HG03469 (cell line): ENCODE results near the gene SETD5.

Experiments
- ATAC-seq: cut with Tn5 transposase; IDR thresholded peaks from one replicate; pipeline ENCODE4 v1.9.1; 2021; ENCODE audit warnings: mild to moderate bottlenecking, moderate library complexity, moderate number of reproducible peaks; ENCODE audit not compliant: unreplicated experiment

The SETD5 gene, protein sequence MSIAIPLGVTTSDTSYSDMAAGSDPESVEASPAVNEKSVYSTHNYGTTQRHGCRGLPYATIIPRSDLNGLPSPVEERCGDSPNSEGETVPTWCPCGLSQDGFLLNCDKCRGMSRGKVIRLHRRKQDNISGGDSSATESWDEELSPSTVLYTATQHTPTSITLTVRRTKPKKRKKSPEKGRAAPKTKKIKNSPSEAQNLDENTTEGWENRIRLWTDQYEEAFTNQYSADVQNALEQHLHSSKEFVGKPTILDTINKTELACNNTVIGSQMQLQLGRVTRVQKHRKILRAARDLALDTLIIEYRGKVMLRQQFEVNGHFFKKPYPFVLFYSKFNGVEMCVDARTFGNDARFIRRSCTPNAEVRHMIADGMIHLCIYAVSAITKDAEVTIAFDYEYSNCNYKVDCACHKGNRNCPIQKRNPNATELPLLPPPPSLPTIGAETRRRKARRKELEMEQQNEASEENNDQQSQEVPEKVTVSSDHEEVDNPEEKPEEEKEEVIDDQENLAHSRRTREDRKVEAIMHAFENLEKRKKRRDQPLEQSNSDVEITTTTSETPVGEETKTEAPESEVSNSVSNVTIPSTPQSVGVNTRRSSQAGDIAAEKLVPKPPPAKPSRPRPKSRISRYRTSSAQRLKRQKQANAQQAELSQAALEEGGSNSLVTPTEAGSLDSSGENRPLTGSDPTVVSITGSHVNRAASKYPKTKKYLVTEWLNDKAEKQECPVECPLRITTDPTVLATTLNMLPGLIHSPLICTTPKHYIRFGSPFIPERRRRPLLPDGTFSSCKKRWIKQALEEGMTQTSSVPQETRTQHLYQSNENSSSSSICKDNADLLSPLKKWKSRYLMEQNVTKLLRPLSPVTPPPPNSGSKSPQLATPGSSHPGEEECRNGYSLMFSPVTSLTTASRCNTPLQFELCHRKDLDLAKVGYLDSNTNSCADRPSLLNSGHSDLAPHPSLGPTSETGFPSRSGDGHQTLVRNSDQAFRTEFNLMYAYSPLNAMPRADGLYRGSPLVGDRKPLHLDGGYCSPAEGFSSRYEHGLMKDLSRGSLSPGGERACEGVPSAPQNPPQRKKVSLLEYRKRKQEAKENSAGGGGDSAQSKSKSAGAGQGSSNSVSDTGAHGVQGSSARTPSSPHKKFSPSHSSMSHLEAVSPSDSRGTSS (N-terminal part only)

DNA sequence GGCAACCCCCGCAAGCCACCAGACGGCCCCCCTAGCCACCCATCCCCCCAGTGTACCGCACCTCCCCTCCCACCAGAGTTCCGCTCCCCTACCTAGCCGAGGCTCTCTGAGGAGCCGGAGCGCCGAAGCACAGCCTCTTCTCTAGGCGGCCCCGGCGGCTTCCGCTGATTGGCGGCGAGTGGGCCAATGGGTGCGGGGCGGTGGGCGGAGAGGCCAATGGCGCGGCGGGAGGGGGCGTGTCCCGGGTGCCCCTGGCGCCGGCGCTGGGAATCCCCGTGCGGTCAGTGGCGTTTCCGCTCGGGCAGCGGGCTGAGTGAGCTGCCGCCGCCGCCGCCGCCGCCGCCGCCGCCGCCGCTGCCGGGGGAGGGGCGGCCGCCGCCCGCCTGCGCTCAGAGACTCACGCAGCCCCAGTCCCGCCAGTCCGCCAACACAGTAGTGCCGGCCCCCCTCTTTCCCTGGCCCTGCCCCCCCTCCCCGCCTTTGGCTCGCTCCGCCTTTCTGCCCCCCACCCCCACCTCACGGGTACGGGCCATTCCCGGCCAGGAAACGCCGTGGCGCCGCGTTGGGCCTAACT, at the start of gene SETD5:
SETD5 (plus strand) TSS at position 284 of the 574 bp plus-strand sequence. CDS start 31,324 bp downstream, outside the sequence.
- ATAC-seq: peak; percentile 29

DNA sequence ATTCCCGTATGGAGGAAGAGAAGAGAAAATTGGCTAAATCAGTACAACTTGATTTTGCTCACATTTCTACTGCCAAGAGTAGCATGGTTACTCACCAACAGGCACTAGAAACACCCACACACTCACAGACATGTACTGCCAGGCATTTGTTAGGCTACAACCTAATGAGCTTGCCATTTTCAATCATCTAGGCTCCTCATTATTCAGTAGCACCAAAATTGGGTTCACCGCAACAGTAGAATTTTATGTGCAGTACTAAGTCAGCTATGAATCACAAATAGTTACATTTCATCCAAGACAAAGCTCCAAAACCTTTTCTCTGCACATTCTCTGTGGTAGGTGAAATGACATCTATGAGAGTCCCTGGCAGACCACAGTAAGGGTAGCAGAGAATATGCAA, 49.5 kb upstream of the SETD5 start:
- ATAC-seq: no peak

DNA sequence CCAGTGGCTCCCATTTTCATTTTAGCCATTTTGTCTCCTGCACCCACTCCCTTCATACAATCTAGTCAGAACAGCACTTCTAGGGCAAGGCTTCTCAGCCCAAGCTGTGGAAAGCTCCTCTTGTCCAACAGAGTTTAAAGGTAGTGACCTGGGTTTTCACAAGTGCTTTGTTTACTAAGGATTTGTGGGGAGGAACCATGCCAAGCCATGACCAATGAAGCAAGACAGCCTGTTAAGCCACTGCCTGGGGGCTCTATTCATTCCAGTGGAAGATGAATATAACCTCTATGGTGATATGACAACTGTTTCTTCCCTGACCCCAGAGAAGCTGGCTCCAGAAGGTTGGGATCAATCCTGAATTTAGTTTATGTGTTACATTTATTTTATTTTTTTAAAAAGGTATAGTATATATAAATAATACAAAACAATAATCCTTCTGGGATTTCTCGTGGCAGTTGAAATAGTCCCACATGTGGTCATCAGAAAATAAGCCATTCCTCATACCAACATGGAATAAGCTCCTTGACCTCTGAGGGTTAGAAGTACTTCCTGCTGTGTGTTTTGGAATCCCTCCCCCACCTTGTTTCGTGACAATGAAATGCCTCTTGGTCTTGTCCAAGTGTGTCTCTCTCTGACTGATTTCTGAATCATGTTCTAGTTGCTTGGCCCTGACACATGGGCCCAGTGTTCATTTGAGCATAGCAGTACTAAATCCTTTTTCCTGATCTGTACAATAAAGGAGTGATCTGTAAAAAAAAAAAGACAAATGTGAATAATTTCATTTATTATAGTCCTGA, 47.9 kb upstream of the SETD5 start:
- no peak for ATAC-seq

DNA sequence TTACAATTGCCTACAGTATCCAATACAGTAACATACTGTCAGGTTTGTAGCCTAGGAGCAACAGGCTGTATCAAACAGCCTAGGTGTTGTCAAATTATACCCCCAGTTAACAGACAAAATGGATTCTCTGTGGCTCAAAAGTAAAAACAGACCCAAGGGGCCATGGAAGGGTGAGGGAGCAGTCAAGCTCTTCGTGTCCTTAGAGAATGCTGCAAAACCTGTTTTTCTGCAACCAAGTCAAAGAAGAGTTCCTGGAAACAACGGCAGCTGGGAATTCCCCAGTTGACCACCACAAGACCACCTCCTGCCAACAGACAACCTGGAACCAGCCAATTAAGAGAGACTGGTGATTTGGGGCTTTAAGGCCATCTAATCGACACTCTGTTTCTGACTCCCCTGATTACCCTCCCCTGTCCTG, 45.7 kb upstream of the SETD5 start:
- ATAC-seq: no peak

DNA sequence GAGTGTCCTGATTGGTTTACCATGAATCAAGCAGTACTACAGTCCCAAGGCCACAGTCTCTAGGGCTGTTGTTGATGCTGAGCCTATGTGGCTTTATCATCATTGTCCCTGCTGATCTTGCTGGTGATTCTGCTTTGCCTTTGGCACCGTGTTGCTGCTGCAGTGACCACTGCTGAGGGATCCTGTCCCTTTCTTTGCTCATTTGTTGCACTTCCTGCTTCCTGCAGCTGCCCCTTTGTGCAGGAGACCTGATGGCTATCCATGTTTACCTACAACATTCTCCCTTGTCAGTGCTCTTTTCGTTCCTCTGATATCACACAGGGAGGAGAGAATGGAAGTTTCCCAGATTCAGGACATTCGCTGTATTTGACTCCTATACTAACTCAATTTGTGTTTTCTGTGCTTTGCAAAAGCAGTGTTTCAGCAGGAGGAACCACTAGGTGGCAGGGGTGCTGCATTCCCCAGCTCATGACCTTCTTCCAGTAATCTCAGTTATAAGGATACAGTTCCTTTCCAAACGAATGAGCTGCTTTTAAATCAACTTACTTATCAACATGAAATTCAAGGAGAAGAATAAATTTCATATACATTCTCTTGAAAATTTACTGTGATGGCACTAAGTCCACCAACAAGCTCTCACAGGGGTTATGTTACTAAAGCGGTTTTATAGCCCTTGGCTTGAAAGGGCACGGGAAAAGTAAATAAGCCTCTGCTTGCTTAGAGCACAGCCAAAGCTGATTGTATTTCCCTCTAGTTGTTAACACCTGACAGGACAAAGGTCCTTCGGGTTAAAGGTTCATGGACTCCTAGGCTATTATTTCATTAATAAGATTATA, 44.3 kb upstream of the SETD5 start:
- ATAC-seq: no peak

DNA sequence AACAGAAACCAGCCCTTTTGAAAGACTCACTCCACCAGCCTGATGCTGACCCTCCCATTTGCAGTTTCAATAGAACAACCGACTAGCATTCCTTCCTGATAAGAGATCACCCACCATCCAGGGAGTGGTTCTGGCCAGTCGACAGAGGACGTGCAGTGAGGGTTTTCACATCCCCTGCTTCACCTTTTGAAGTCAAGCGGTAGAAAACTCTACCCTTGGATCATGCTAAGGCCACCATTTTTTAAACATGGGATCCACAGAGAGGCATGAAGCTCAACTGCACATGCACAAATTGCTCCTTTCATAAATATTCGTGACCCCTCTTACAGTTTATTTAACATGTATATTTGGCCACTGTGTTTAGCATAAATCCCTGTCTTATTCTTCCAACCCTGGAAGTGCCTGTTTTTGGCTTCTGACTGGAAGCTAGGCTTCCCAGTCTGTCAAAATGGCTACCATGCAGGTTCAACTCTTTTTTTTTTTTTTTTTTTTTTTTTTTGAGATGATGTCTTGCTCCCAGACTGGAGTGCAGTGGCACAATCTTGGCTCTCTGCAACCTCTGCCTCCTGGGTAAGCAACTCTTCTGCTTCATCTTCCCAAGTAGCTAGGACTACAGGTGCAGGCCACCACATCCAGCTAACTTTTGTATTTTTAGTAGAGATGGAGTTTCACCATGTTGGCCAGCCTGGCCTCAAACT, 35.6 kb upstream of the SETD5 start:
- no peak for ATAC-seq

DNA sequence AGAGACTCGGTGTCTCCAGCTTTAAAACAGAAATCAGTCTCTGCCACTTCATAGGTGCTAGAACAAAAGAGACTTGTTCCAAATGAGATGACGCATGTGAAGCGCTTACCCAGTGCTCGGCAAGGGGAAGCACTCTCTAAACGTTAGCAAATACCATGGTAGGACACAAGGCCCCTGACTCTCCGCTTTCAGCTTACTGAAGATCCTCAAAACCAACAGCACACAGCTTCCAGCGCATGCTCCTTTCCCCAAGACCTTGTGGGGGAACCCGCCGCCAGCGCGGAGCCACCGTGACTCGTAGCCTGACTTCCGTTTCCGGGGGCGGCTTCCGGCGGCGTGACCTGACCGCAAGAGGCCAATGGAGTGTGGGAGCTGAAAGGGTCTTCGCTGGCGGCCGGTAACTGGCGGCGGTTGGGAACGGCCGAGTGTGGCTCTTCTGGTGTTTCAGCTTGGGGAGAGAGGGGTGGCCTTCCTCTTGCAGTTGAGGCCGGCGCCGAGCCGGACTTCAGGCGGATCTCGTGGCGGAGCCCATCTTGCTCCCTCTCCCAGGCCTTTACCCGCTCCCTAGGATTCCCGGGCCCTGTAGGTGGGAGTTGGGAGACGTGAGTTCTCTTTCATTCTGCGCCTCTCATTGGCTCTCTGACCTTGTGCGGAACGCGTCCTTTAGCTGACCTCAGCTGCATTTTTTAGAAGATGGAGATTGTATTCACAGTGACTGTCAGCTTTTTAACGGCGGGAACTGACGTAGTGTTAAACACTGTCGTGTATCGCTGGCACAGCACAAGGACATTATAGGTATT, 34.5 kb upstream of the SETD5 start, which contains the start of gene THUMPD3:
THUMPD3 (plus strand) TSS at position 324 of the 800 bp plus-strand sequence. CDS start 2,015 bp downstream, outside the sequence.
- peak; percentile 72 for ATAC-seq

DNA sequence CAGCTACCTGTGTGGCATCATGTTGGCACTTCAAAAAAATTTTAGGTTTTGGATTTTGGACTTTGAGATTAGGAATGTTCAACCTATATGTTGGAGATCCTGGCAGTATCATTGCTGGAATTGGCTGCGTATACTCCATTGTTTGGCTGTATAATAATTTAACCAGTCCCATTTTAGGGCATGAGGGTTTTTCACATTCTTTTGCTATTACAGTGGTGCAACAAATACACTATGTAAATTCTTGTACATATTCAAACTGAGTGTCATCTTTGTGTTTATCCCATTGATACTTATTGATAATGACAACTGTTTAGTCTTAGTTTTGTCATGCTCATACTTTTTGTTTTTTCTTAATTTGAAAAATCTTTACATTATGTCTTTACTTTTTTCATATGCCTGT, 27.9 kb upstream of the SETD5 start:
- ATAC-seq: no peak

DNA sequence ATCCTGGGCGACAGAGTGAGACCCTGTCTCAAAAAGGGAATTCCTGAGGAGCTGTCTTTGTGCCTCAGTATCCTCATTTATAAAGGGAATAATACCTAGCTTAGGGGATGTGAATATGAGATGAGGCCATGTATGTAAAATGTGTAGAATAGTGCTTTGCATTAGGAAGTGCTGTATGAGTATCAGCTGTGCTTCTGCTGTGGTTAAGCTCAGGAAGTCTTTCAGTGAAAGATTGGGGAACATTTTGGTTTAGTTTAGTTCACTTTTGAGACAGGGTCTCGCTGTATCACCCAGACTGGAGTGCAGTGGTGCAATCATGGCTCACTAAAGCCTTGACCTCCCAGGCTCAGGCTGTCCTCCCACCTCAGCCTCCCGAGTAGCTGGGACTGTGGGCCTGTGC, 23.9 kb upstream of the SETD5 start:
- no peak for ATAC-seq

DNA sequence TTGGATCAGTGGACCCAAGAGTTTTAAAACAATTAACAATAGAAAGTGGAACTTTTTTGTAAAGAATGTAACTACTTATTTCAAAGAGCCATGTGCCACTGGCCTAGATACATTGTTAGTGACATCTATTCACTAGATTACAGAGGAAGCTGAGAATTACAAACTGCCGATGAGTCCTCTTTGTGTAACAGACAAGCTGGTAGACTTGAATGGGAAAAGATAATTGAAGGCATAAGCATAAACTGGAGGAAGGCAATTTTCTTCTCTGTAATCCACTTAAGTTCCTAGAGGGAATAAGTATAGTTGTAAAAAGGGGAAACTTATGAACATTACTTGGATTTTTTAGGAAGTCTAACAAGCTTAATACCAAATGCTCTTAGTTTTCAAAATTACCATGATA, 19.4 kb upstream of the SETD5 start:
- no peak for ATAC-seq

DNA sequence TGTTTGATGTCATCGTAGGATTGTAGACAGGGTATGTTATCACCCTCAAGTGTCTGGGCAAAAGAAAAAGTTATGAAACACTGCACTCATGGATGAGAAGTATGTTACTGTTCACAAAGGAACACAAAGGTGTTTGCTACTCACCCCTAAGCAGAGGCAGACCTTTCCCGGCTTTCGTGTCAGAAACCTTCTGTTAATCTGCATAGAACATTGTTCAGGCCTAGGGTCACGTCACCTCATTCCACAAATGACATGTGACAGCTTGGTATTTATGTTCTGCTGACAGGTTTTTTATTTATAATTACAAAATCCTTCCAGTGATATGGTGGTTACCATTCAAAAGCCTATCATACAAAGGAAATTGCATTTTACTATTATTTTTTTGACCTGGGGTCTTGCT, 18.1 kb upstream of the SETD5 start:
- ATAC-seq: no peak

DNA sequence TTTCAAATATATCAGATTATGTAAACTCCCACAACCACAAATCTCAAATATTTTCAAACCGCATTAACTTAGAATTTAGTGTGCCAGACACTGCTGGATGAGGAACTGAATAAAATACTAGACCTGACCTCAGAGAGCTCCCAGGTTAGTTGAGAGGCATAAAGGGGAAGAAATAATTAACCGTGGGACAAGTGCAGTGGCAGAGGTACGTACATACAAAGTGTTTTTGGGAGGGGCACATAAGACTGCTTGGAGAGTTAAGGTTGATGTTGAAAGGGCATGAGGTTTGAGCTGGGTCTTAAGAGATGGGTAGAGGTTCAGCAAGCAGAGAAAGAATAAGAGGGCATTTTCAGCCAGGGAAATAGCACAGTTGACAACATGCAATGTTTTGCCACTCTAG, 17.4 kb upstream of the SETD5 start:
- no peak for ATAC-seq

DNA sequence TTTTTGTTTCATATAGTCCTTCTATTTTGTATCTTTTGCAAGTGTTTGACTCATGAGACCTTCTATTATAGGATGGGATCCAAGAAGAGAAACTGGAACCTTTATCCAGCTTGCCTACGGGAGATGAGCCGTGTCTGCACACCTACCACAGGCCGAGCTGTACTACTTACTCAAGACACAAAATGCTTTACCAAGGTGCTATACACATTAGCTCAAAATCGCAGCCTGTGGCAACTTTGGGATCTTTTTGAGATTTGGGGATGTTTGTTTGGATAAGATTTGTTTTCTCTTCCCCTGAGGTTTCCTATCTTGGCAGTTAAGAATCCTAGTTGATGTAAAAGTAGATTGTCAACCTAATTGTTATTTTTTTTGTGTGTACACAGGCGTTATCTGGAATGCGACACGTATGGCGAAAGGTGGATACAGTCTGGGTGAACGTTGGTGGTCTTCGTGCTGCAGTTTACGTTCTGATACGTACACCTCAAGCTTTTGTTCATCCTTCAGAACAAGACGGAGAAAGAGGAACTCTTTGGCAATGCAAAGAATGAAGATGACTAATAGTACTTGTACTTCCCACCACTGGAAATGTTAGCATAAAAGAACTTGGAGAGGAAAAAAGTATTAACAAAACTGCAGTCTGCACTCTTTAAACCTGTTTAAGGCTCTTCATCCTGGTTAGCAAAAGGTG, 13.1 kb upstream of the SETD5 start:
- ATAC-seq: no peak

DNA sequence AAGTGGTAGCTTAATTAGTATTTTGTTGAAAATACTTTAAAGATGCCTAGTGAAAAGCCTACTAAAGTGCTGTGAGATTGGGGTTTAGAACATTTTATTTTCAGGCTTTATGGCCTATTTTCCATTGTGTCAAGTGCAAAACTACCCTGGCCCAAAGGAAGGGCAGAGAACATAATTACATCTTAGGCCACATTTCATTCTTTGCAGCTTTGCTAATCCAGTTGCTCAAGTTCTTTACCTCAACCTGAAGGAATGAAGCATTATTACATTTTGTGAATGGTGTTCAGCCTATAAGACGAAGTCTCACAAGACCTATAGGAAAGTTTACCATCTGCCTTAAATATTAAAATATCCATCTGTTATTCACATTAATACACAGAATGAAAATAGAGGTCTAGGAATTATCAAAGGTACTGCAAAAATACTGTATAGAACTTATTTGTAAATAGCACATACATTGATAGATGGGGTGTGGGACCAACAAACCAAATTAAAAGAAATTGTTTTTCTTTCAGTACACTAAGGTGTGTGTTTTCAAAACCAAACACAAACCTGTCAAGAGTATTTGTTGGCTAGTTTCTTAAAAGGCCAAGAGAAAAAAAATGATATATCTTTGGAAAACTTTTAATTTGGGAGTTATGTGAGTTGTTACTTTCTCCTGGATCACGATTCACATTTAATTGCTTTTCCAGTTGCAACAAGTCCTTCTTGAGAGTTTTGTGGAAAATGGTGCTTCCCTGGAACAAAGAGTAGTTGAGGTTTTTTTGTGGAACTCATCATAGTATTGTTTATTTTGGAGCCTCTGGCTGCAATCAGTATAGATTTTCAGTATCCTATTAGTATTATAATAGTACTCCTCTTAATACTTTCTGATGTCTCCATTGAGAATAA, 12.0 kb upstream of the SETD5 start:
- no peak for ATAC-seq

DNA sequence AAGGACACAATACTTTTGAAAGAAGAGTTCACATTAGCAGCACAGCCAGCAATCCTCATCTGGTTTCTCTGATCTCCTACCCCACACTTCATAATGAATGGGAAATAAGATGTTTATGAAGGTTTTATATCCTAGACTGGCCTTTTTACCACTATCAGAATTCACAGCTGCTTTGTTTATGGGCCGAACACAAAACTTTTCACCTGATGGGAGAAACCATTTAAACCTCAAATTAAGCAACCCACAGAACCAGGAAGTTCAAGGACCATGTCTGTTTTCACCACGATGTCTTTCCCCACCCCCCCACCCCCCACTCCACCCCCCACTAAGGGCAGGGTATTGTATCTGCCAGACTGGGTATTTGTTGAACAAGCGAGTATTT, 11.3 kb upstream of the SETD5 start:
- ATAC-seq: no peak
